ENCODE data around the gene IMPACT. TPM values are rescaled to one million over a fixed set of nuclear protein-coding genes. Genes with fewer than 3 reads are reported as not detected.
A peak's percentile ranks its signal among the peaks of the same experiment; 100 is the strongest.

IMPACT gene
- total RNA-seq, 4 donors from 2014 or later = 17.6 to 32.7 (median 21.9) TPM

- WGBS, 2 donors (ENCODE audit: low coverage in 1 of 2) = 0% methylated on average over 13 to 14 of the region's 50 CpGs
- peak overlapping the region; percentile 71 to 76 for H3K4me3 ChIP-seq
- no peaks in the 10 kb centered on the region for H3K9me3 ChIP-seq
- TF ChIP-seq POLR2AphosphoS5 (IDR thresholded peaks at IDR 0.05) (peak; percentile 14), CTCF (IDR thresholded peaks at IDR 0.05) (no peak)
- H3K36me3 ChIP-seq = no peaks in the 10 kb centered on the region
- peak overlapping the region; percentile 50 to 94 (median 87) for H3K27ac ChIP-seq
- ATAC-seq = peak; percentile 50
- no peaks in the 10 kb centered on the region for H3K27me3 ChIP-seq
- H3K4me1 ChIP-seq = peaks cover 0 to 21% (median 4%) of the 10 kb centered on the region in 3 donors
These were observed 29.3 kb upstream of the IMPACT start for GRCh38 chr18:24397131-24397693.

GRCh38 chr18:24397694-24398368 is 28.6 kb upstream of the IMPACT start, which contains the start of gene OSBPL1A:
Gene OSBPL1A (minus strand): TSS chr18:24397824. CDS start chr18:24377533, 20,291 bp downstream.
- TF ChIP-seq POLR2A (IDR thresholded peaks at IDR 0.05) (peak; percentile 51 to 56), POLR2AphosphoS5 (IDR thresholded peaks at IDR 0.05) (peak; percentile 73), EP300 (IDR thresholded peaks at IDR 0.05) (no peak), CTCF (IDR thresholded peaks at IDR 0.05) (peak in 2 of 4 experiments; percentile 4 to 42)
- Histone ChIP-seq H3K4me3 (peak within 1 kb of the TSS; percentile 71 to 76), H3K36me3 (no peaks in the 10 kb centered on the region), H3K27me3 (no peaks in the 10 kb centered on the region), H3K9me3 (no peaks in the 10 kb centered on the region), H3K27ac (peak within 1 kb of the TSS; percentile 50 to 94 (median 87)), H3K4me1 (peaks cover 0 to 21% (median 4%) of the 10 kb centered on the region in 3 donors)
- WGBS, 2 donors (ENCODE audit: low coverage in 1 of 2) = 13 to 33% methylated on average over 2 to 5 of the region's 55 CpGs
- ATAC-seq = peak; percentile 98

GRCh38 chr18:24398540-24398939 is 27.9 kb upstream of the IMPACT start:
- 85 to 93% methylated on average over 10 to 15 of the region's 15 CpGs for WGBS, 2 donors (ENCODE audit: low coverage in 1 of 2)

GRCh38 chr18:24400587-24400986 is 25.9 kb upstream of the IMPACT start:
- peaks cover 0 to 21% (median 4%) of the 10 kb centered on the region in 3 donors for H3K4me1 ChIP-seq
- no peak overlapping the region for H3K4me3 ChIP-seq
- WGBS, 2 donors (ENCODE audit: low coverage in 1 of 2) = 78 to 85% methylated on average over 1 to 2 of the region's 2 CpGs
- no peaks in the 10 kb centered on the region for H3K27me3 ChIP-seq
- TF ChIP-seq EP300 (IDR thresholded peaks at IDR 0.05) = no peak
- no peak for TF ChIP-seq POLR2A (IDR thresholded peaks at IDR 0.05)
- no peak for TF ChIP-seq CTCF (IDR thresholded peaks at IDR 0.05)
- no peak for TF ChIP-seq POLR2AphosphoS5 (IDR thresholded peaks at IDR 0.05)
- no peaks in the 10 kb centered on the region for H3K9me3 ChIP-seq
- no peak overlapping the region for H3K27ac ChIP-seq
- ATAC-seq = no peak
- H3K36me3 ChIP-seq = no peaks in the 10 kb centered on the region

More at GRCh38 chr18:24398540-24398939, 27.9 kb upstream of the IMPACT start:
- no peaks in the 10 kb centered on the region for H3K36me3 ChIP-seq
- H3K4me1 ChIP-seq = peaks cover 0 to 21% (median 4%) of the 10 kb centered on the region in 3 donors
- TF ChIP-seq POLR2AphosphoS5 (IDR thresholded peaks at IDR 0.05) (no peak), CTCF (IDR thresholded peaks at IDR 0.05) (no peak), POLR2A (IDR thresholded peaks at IDR 0.05) (no peak), EP300 (IDR thresholded peaks at IDR 0.05) (no peak)
- no peak overlapping the region for H3K4me3 ChIP-seq
- peak overlapping the region in 2 of 4 donors; percentile 86 to 88 for H3K27ac ChIP-seq
- no peaks in the 10 kb centered on the region for H3K27me3 ChIP-seq
- no peaks in the 10 kb centered on the region for H3K9me3 ChIP-seq
- ATAC-seq = no peak
